Fibroblast of the conjunctiva (primary cell): ENCODE data around the gene MAN1A2.
"Not testable (repeated sequence)": the region's sequence is repeated elsewhere in the genome, so short reads cannot be mapped to it uniquely, and the experiment has no call there.

Experiments
- DNase-seq: peaks from one replicate; pipeline ENCODE4 v3.0.0-alpha.2; 2010; ENCODE audit warnings: low read depth

MAN1A2 gene

DNA sequence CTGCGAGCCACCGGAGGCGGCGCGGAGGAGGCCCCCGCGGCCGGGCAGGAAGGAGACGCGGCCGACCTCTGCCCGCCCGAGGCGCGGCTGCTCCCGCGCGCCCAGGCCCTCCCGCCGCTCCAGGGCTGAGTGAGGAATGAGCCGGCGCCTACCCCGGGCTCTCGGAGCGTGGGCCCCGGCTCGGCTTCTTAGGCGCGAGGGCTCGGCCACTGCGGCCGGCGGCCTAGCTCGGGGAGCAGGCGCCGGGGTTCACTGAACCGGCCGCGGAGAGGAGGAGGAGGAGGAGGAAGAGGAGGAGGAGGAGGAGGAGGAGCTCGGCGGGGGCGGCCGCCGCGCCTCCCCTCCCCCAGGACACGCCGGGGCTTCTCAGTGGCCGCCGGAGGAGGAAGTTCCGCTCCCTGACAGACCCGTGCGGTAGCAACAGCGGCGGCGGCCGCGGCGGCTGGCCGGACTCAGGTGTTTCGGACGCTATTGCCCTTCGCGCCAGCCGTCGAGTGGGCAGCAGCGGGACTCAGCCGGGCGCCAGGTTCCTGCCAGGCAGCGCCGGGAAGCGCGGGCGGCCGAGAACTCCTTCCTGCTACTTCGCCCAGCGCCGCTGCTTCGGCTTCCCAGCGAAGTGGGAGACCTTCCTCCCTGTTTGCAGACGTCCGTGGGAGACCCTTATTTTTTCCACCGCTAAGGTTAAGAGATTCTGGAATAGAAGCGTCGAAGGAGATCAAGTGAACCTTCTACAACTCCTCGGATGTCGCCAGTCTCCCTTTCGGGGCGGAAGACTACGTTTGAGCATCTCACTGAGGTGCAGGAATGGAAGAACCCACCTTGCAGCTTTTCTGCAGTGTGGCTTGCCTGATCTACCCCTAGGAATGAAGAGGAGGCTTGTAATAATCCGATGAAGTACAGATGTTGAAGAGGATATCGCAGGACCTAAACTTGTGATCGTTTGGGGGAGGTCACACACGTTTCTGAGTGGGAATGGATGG lies at the start of gene MAN1A2:
Gene MAN1A2 (plus strand): TSS at position 404 of the 980 bp plus-strand sequence. CDS start 735 bp downstream, outside the sequence.
- DNase-seq = peak; percentile 66

DNA sequence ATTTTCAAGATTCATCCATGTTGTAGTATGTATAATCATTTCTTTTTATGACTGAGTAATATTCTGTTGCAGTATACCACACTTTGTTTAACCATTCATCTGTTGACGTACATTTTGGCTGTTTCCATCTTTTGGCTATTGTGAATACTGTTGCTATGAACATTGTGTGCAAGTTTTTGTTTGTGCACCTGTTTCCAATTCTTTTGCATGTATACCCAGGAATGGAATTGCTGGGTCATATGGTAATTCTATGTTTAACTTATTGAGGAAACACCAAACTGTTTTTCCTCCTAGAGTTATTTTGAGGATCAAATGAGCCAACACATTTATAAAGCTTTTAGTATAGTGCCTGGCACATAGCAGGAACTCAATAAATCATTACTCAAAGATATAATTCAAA lies 49.2 kb upstream of the MAN1A2 start:
- DNase-seq = no peak

DNA sequence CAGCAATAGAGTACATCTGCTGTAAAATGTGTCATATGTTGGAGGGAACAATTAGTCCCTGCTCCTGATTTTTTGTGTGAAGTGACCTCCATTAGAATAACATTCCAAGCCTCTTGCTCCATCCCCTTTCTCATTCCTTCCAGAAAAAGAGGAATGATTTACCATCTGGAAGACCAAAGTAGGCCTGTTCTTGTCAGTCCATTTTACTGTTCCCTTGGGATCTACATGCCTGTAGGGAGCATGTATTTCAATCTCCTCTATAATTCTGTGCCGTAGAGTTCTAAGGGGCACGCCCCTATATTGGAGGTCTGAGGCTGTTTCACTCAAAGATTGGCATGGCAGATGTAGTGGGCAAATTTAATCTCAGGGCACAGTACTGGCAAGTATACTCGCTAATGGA lies 48.8 kb upstream of the MAN1A2 start:
- no peak for DNase-seq

DNA sequence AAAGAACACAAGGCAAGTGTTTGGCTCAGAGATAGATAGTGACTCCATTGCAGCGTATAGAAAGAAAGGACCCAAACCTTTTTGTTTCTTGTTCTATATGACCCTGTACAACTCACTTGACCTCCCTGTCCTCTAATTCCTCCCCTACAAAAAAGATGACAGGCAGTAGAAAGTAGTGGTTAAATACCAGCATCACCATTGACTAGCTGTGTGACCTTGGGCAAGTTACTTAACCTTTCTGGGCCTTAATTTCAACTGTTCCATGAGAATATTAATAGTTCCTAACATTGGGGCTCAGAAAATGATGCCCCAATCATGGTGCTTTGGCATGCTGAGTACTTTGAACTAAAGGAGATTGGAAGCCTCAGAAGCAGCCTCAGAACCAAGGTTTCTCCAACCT lies 46.7 kb upstream of the MAN1A2 start:
- no peak for DNase-seq

DNA sequence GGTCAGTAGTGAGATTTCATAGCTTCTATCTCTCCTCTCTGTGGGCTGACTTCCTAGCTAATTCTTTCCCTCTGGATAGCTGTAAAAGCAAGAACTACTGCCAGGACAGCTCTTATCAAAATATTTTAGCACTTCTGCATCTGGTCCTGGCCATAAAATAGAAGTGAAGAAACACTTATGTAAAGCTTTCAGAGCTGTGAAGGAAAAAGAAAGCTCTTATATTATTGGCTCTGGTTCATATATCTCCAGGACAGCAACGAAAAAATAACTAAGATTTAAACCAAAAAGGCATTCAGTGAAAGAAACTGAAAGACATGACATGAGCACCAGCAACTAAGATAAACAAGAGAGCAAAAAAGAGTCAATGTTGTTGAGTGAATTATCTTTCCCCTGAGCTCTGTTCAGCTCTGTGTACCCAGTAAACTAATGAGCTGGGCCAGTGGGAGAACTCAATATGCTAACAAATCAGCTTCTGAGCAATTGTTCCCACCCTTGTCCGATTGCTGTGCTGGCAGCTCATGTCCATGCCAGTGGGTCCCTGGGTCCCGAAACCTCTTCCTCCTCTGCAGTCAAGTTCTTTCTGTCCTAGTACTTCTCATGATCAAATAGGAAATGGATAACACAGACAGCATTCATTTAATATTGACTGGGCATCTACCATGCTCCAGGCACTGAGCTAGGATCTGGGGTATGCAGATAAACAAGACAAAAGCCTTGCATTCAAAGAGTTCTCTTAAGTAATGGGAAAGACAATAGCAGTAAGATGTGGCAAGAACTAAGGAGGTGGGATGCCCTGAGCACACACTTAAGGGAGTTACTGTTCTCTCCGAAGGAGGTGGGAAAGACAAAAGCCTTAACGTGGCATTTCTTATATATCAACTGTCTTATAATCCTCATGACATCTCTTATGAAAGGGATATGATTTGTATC lies 45.3 kb upstream of the MAN1A2 start:
- no peak for DNase-seq

DNA sequence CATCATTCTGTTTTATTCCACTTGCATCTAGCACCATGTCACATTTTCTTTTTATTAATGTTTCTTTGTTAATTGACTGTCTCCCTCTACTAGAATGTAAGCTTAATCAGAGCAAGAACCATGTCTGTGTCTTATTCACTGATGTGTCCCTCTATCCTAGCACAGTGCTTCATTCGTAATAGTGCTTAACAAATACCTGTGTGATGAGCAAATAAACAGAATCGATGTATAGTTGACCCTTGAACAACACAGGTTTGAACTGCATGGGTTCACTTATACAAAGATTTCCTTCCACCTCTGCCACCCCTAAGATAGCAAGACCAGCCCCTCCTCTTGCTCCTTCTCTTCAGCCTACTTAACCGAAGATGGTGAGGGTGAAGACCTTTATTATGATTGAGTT lies 42.9 kb upstream of the MAN1A2 start:
- no peak for DNase-seq

DNA sequence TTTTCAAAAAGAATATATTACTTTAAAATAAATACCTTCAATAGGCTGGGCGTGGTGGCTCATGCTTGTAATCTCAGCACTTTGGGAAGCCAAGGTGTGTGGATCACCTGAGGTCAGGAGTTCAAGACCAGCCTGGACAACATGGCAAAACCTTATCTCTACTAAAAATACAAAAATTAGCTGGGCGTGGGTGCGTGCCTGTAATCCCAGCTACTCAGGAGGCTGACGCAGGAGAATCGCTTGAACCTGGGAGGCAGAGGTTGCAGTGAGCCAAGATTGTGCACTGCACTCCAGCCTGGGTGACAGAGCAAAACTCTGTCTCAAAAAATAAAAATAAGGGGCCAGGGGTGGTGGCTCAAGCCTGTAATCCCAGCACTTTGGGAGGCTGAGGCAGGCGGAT lies 41.2 kb upstream of the MAN1A2 start:
- not testable (repeated sequence) for DNase-seq

DNA sequence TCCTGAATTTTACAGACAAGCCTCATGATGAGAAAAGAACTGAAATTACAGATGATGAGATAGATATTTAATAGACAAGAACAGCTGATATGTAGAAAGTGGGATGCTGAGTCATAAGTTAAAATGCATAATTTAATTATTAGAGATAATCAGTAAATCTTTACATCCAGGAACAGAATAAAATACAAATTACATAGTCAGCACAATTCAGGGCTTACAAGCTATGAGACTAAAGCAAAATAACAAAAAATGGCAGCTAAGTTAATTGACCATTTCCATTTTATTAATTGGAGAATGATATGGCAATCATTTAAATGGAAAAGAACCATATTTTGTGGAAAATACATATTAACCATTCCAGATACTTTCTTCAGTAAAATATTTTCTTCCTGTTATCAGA lies 40.2 kb upstream of the MAN1A2 start:
- DNase-seq = no peak

DNA sequence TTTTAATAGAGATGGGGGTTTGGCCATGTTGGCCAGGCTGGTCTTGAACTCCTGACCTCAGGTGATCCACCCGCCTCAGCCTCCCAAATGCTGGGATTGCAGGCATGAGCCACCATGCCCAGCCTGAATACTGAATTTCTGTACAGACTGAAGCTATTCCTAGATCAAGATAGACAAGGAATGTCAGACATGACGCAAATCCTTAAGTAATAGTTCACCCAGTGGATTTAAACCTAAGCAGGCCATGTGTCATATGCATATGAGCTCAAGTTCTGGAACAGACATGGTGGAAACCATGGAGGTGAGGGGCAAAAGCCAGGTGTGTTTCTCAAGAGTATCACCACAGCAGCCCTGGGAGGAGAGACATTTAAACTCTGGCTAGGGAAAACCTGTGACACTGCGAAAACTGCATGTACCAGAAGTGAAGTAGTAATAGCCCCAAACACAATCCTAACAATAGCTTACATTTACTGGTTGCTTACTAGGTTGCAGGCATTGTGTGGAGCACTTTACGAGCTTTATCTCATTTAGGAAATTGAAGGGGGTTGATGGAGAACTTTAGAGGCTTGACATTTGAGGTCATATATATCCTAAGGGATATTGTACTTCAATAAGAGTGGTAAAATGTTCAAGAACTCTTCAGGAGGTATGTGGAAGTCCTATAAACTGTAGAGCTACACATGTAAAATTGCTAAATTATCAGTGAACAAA lies 31.7 kb upstream of the MAN1A2 start:
- no peak for DNase-seq

DNA sequence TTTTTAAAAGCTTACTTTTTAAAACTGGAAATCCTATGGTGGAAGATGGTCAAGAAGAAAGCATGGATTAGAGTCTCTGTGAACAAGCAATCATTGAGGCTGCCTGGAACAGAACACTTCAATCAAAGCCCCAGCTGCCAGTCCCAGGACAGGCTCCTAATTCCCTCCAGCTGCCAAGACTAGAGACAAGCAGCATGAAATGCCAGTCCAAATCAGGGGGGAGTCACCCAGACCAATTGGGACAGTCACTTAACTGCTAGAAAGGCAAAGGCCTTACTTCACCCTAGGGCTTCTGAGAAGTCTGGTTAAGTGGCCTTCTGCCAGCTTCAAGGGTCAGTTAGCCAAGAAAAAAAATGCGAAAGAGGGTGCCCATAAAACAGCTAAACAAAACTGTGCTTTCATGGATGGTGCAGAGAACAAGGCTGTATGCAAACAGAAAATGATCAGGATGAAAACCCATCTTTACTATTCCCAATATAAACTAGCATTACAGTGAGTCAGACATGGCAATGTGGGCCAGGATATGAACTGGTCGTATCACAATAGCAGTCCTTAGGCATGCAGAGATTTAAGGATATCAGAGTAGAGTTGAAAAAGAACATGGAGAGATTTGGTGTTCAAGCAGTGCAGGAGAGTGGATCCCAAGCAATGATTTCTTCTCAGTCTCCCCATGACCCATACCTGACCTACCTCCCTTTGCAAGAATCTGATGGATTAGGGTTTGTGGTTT lies 31.0 kb upstream of the MAN1A2 start:
- no peak for DNase-seq

DNA sequence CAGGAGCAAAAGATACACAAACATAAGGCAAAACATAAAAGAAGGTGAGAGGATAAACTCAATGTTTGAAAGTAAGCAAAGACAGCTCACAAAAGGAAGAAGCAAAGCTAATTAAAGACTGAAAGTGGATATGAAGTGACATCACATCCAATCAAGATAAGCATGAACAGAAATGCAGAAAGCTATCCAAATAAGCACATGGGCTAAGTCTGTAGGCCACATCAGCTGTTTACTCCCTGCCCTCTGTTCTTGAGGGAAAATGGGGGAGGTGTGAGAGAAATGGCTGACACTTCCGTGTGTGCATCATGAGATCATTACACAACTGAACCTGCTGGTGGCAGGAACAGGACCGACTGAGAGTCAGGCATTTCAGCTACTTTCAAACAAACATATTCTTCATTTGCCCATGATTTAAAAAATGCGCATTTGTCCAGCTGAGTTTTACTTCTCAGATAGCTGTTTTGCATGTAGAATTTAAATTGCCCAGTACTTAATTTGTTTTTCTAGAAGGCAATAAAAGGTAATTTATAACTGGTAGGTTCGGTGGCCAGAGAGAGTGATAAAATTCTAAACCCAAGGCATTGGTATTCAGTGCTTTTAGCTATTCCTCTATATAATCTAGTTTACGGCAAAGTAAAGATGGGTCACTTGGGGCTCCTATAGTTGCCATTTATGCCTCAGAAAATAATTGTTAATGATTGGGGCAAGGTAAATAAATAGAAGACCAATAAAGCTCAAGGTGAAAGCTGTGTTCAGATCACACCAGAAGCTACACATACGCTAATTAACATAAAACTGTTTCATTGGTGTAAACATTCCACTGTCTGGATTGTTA lies 27.2 kb upstream of the MAN1A2 start:
- DNase-seq = no peak

DNA sequence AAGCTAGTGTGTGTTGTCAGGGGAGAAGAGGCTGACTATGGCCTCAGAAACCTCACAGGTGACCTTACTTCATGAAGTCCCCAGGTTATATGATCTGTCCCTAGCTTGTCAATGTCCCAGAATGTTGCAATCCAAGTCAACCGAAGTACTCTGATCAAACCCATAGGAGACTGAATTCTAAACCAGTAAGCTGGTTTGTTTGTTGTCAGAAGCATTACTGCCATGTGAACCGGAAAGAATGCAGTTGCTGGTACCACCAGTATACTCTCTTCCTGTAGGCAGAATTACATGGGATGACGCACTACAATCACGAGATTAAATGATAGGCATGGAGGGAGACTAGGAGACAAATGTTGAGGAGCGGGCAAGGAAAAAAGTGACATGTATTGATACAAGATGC lies 26.1 kb upstream of the MAN1A2 start:
- no peak for DNase-seq

DNA sequence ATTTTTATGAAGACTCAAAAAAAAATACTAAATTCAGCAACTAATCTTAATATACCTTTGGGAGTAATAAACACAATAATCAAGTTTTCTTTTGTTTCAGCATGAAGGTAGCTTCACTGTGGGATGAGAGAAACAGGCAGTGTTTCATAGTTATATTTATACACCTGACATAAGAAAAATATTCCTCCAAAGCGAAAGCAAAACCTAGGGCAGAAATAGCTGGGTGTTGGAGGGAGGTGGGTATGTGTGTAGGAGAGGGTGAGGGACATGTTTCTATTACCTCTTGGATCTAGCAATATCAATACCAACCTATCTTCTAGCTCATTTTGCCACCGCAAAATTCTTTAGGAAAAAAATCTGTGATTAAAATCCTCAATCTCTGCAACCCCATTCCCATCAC lies 24.9 kb upstream of the MAN1A2 start:
- no peak for DNase-seq

DNA sequence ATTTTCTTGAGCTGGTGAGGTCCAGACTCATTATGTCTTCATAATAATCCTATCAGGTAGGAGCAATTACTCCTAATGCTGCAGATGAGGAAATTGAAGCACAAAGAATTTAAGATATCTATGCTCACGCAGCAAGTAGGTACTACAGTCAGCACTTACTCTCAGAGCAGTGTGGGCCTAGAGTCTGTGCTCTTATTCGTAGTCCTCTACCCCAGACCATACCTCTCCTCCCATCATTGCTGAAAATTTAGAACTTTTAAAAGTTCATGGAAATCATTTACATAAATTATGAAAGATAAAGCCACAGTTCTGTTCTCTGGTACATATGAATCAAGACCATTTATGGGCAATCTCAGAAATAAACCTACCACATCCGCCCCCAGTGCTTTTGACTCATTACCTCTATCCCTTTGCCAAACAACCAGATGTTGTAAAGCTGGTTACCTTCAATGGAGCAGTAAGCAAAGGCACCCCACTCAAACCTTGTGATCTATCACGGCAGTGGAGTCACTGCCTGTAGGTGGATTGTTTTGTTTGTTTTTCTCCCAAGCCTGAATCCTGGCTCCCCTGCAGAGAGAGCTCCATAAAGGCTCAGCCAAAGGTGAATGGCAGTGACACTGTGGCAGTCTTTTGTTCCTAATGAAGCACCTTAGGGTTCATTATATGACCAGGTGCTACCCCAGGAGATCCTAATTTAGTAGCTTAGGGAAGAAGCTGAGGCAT lies 20.9 kb upstream of the MAN1A2 start:
- no peak for DNase-seq

DNA sequence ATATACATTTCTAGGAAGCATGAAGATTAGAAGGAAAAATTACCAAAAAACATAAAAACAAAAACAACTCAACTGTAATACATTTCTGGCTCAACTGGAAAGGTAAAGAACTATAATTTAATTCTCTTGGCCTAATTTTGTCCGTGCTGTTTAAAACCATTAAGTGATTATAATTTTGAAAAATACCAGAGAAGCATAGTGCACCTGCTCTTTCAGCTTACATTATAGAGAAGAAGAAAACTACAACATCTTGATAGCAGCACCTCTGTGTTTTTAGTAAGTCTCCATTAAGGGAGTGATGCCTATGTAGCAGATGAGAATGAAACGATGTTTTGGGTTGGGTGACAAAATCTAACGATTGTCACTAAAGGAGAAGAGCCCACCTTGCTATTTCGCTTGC lies 19.3 kb upstream of the MAN1A2 start:
- DNase-seq = no peak

DNA sequence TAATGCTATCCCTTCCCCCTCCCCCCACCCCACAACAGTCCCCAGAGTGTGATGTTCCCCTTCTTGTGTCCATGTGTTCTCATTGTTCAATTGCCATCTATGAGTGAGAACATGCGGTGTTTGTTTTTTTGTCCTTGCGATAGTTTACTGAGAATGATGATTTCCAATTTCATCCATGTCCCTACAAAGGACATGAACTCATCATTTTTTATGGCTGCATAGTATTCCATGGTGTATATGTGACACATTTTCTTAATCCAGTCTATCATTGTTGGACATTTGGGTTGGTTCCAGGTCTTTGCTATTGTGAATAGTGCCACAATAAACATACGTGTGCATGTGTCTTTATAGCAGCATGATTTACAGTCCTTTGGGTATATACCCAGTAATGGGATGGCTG lies 14.6 kb upstream of the MAN1A2 start:
- not testable (repeated sequence) for DNase-seq

DNA sequence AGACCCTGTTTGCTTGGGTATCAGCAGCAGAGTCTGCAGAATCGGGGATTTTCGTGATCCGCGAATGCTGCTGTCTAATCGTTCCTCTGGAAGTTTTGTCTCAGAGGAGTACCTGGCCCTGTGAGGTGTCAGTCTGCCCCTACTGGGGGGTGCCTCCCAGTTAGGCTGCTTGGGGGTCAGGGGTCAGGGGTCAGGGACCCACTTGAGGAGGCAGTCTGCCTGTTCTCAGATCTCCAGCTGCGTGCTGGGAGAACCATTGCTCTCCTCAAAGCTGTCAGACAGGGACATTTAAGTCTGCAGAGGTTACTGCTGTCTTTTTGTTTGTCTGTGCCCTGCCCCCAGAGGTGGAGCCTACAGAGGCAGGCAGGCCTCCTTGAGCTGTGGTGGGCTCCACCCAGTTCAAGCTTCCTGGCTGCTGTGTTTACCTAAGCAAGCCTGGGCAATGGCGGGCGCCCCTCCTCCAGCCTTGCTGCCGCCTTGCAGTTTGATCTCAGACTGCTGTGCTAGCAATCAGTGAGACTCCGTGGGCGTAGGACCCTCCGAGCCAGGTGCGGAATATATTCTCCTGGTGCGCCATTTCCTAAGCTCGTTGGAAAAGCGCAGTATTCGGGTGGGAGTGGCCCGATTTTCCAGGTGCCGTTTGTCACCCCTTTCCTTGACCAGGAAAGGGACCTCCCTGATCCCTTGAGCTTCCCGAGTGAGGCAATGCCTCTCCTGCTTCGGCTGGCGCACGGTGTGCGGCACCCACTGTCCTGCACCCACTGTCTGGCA lies 9.2 kb upstream of the MAN1A2 start:
- not testable (repeated sequence) for DNase-seq

DNA sequence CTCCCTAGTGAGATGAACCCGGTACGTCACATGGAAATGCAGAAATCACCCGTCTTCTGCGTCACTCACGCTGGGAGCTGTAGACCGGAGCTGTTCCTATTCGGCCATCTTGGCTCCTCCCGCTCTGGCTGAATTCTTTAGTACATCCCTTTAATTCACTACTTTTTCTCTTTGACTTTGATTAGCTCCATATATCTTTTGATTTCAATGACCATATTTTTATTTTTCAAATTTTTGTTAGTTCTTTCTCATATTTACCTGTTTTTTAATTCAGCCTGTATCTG lies 8.7 kb upstream of the MAN1A2 start:
- DNase-seq = not testable (repeated sequence)

DNA sequence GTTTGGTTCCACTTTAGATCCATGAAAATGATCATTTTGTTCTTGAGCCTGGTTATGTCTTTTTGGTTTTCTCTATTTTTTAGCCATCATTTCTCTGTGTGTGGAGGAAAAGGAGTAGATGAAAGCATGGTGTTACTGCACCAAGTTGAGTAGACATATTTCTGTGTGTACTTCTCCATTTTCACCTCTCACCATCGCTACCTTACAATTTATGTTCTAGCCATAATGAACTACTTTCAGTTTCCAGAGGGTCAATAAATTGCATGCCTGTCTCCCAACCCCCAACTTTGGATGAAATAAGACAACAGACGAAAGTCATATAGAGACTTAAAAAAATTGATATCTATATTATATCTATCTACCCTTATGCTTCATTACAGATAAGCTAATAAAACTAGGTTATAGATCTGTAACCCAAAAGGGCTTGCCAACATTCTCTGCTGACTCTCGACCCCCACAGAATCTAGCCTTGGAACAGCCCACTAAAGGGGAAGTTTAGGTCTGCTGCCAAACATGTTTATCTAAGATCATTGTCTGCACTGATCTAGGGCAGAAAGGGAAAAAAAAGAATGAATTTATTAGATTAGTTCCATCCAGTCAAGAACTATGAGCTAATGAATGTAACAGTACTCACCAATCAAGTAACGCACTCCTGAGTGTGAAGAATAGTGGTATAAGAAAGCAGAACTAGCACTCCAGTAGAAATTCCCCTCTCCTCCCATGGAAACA lies 7.5 kb upstream of the MAN1A2 start:
- no peak for DNase-seq
